HG03045 (cell line): ENCODE measurements around the gene MGST2.
A peak's percentile ranks its signal among the peaks of the same experiment; 100 is the strongest.
"Not testable (repeated sequence)": the region's sequence is repeated elsewhere in the genome, so short reads cannot be mapped to it uniquely, and the experiment has no call there.

Experiments
- ATAC-seq: cut with Tn5 transposase; IDR thresholded peaks from one replicate; pipeline ENCODE4 v1.9.1; 2021; ENCODE audit warnings: mild to moderate bottlenecking, moderate library complexity; ENCODE audit not compliant: unreplicated experiment

MGST2 gene

DNA sequence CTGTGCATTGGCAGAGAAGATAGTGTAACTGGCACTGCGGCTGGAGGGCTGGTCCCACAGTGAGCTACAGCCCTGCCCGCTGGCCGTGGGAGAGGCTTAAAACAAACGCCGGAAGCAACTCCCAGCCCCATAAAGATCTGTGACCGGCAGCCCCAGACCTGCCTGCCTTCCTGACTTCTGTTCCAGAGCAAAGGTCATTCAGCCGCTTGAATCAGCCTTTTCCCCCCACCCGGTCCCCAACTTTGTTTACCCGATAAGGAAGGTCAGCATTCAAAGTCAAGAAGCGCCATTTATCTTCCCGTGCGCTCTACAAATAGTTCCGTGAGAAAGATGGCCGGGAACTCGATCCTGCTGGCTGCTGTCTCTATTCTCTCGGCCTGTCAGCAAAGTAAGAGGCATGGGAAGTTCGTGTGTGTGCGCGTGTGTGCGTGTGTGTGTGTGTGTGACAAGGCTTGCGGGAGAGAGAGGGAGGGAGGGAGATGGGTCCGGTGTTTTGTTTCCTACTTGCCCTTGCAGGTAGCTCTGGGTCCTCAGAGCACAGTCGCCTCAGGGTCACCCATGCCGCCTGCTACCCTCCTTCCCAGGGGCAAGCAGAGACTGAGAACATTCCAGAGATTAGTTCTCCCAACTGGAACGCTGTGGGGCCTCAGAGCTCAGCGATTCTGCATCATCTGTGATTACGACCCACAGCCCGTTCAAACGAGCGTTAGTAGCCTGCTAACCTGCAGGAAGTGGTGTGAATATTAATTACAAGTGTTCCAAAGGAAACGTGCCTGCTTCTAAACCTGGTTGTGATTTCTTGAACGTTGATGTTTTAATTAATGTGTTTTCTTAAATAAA is at the start of gene MGST2:
TSS of gene MGST2 (plus strand) at position 130 of the 840 bp plus-strand sequence. CDS start at position 331, 201 bp downstream.
- peak; percentile 86 for ATAC-seq

DNA sequence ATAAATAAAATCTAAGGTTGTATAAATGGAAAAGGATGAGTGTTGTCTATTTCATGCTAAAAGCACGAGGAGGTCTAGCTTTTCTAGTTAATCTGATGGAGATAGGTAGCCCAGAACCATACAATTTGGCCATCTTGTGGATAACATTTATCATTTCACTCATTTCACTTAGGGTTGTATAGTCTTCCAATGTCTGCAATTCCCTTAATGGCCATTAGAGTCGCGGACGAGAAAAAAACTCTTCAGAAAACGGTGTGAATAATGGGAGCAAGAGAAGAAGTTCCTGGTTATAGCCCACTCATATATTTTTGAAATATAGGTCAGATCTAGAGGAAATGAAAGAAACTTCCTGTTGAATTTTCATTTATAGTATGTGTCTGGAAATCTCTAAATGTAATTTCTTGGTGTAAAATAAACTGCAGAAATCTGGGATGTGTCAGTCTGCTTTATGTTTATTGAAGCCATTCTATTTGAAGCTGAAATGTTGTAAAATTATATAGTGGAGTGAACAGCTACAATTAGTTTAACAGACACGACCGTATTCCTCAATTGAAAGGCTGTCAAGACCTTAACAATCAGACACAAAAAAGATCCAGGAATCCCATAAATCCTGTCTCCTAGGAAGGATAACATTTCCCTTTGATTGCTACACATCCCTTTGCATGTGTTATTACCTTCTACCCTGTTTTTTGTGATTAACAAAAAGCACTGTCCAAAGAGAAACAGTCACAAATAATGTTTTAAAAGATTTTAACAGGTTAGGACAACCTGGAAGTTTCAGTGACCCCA is 47.7 kb upstream of the MGST2 start:
- no peak for ATAC-seq

DNA sequence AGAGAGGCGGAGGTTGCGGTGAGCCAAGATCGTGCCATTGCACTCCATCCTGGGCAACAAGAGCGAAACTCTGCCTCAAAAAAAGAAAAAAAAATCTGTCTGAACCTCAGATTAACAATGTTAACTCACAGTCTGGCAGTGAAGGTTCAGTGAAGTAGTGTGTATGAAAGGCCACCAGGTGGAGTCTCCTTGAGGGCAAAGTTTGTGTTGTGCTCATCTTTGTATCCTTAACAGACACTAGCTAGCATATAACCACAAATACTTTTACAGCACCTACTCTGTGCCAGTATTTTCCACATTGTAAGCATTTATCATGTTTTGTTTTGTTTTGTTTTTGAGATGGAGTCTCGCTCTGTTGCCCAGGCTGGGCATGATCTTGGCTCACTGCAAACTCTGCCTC is 46.0 kb upstream of the MGST2 start:
- no peak for ATAC-seq

DNA sequence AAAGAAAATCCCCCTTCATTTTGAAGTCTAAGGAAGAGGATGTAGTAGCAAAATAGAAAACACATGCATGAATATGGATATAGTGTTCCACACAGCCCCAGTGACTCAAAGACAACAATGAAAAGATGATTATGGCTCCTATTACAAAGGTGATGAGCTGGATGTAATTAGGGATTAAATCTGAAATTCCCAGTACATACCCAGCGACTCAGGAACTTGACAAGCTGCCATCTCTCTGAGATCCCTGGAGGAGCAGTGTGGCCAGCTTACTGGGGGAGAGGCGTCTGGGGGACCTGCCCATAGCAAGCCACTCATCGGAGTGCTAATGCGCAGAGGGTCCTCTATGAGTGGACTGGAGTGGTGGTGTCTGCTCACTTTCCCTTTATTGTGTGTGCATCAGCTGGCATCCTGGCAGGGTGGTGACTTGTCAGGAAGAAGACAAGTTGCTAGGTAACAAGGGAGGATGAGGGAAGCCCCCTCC is 42.7 kb upstream of the MGST2 start:
- no peak for ATAC-seq

DNA sequence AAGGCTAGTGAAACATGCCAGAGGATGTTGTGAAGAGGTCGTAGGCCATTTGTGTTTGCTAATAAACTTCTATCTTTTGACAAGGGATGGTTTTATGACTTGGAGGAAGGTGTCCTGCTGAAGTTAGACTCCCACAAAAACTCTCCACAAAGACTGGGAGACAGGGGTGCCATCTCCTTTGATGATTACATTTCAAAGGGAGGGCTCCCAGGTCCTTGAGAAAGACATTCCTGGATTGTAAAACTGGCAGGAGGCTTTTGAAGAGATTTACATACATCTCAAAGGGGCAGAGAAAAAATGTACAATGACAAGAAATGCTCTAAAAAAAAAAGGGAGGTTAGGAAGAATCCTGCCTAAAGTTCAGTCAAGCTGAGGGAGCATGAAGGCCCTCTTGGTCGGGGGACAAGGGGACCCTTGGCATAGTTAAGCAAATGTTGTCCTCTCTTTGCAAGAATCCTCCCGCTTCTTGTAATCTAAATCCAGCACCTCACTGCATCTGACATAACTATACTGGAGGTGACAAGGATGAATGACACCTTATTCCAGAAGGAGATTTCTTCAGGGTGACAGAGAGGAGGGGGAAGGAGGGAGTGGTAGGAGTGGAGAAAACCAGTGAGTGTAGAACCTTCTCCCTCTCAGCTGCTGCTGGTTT is 41.1 kb upstream of the MGST2 start:
- no peak for ATAC-seq

DNA sequence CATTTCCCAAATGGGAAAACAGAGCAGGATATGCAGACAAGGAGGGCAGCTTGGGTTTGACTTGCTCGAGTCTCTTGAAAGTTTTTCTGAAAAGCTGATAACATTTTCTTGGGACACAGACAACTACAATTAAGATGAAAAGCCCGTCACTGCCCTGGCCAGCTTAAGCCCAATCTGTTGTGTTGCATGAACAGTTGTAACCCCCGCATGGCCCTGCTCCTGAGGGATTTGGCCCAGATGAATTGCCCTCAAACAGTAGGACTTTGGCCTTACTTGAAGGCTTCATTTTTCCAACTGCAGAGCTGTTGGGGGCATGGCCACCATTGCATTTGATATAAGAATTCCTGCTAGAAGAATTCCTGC is 40.5 kb upstream of the MGST2 start:
- no peak for ATAC-seq

DNA sequence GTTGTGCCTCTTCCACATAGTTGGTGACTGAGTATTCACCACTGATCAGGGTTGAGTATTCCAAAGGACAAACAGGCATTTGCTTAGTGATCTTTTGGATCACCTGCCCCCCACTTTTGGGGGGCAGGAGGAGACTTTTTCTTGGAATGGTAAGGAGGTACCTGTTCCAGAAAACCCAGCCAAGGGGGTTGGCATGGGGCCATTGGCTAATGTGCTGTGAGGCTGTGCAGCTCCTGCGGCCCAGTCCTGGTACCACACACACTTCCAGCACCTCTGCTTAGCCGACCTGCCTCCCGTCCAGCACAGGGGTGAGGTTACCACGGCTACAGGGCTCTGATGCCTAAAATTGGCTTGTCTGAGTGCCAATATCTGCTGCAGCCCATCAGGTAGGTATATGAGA is 40.1 kb upstream of the MGST2 start:
- no peak for ATAC-seq

DNA sequence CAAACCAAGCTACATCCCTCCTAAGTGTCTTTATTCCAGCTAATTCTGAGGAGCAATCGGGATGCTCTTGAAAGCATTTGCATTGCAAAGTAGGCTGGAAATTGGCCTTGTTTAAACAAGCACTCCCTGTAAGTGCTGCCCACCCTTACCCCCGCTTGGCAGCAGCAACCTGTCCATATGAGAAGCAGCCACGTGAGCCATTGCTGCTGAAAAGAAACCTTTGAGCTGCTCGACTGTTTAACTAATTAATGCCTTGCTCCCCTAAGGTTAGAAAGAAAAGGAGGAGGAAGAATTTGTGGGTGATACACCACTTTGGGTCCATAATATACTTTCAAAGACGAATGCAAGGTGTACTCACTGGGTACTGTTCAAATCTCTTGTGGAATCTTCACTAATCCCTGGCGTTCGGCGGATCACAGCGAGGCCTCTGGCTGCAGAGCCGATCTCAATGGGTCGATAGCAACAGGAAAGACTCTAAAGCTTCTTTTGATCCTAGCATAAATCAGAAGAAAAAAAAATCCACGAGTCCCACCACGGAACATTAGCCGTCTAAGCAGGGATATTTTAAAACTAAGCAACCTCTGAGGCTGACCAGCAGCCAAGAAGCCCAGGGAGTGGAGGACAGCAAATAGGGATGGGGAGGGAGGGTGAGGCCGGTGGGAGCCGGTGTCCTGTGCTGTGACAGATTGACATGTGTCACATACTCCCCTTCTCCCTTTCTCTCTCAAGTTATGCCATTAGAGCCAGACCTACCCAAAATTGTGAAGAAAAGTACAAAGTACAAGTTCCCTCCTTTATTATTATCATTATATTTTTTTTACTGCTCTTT is 37.2 kb upstream of the MGST2 start:
- no peak for ATAC-seq

DNA sequence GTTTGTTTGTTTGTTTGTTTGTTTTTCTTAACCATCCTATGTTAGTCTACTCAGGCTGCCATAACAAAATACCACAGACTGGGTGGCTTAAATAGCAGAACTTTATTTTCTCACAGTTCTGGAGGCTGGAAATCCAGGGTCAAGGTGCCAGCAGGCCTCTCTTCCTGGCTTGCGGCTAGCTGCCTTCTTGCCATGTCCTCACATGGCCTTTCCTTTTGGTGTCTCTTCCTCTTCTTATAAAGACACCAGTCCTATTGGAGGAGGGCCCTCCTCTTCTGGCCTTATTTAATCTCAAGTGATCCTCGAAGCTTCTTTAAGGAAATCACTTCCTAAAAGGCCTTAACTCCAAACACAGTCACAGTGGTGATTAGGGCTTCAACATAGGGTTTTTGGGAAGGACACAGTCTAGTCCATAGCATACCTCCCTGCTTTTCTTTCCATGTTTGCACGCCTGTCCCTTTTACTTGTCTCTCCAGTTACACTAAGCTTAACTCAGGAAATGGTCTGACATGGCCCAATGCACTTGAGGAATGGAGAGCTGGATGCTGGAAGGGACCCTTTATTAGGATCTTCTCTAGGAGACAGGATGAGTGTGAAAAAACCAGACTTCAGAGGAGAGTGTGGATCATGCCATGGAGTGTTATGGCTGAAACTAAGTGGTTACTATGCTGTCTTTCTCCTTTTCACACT is 36.0 kb upstream of the MGST2 start:
- ATAC-seq, result no peak

DNA sequence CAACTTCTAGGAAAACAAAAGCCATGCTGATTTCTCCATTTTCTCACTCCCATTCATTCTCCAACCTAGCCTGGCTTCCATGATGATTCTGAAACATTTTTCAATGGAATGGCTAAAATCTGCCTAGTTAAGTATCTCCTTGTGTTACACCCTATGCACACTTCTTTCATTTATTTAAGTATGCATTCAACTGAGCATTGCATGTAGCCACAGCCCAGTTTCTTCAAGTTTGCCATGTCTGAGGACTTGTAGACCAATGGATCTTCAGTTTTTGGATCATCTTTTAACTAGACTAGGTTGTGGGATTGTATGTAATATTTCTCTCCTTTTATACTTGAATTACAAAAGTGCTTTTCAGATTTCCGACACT is 35.5 kb upstream of the MGST2 start:
- ATAC-seq, result no peak

DNA sequence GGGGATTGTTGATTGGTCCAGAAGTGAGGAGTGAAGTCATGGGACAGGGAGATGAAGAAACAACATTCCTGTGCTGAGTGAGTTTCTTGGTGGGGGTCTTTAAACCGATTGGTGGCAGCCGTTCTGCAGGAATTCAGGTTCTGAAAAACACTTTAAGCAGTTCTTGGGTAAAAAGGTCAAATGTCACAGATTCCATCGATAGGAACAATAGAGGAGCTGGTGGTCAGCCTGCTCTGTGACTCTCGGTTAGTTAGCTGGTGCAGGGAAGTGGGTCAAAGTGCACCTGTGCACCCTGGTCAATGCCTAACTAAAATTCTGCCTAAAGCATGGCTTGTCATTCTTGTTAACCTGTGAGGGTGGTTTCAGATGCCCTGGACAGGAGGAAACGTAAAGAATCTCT is 34.6 kb upstream of the MGST2 start:
- ATAC-seq, result no peak

DNA sequence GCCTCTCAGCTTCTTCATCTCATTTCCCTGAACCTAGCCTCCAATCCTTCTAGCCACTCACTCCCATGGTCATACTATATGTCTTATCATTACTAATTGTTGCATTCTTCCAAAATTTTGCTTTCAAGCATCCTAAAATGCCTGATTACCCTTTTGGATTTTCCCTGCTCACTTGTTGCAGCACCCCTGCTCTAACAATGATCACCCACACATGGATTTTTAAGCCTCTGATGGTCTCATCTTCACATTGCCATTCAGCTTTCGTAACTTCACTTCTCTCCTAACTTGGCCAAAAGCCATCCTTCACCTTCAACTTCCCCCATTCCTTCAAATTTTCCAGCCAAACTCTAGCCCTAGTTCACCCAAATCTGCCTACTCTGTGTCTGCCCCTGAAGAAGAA is 33.8 kb upstream of the MGST2 start:
- ATAC-seq, result no peak

DNA sequence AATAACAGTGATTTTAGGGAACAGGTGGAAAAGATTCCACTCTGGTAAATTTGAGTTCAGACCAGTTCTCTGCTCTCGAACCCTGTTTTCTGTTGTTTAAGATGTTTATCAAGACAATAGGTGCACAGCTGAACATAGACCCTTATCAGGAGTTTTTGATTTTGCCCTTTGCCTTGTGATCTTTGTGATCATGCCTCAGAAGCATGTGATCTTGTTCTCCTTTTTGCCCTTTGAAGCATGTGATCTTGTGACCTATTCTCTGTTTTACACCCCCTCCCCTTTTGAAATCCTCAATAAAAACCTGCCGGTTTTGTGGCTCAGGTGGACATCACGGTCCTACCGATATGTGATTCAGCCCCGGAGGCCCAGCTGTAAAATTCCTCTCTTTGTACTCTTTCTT is 32.9 kb upstream of the MGST2 start:
- ATAC-seq, result not testable (repeated sequence)

DNA sequence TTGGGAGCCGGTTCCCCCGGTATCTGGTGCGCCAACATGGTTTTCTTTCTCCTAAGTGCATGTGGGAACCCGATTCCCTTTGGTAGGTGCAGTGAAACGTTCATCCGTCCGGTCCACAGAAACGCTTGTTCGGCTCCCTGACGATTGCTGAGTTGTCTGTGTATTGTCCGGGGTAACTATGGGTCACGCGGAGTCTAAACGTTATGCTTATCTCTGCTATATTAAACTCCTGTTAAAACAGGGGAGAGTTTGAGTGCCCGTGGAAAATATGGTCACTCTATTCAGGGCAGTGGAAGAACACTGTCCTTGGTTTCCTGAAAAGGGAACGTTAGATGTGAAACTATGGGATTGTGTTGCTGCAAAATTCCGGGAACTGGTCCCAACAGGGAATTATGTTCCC is 32.4 kb upstream of the MGST2 start:
- no peak for ATAC-seq

DNA sequence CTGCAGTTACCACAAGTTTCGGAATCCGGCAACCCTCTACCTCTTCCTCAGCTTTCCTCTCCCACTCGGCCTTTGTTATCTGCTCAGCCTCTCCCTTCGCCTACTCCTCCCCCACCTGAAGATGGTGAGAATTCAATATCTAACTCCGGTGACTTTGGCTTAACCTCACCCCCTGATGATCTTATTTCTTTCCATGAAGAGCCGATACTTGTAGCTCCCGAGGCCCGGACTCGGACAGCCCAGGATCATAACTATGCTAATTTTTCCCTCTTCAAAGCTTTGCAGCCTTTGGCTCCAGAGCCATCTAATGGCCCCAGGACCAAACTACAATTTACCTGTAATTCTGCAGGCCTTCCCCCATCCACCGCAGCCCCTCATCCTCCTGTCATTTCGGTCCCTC is 32.0 kb upstream of the MGST2 start:
- no peak for ATAC-seq

DNA sequence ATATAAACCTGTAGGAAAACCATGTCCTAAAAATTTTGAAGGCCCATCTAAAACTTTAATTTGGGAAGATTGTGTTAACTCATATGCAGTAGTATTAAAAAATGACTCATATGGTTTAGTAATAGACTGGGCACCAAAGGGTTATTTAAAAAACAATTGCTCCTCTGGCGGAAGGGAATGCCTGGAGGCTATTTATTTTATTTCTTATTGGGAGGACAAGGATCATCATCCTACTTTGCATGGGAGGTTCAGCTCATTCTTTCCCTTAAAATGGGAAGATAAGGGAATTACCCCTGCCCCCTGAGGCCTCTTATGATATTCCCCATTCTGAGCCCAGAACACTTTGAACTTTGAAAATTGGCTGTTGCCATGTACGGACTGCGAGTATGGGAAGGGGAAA is 29.7 kb upstream of the MGST2 start:
- no peak for ATAC-seq

DNA sequence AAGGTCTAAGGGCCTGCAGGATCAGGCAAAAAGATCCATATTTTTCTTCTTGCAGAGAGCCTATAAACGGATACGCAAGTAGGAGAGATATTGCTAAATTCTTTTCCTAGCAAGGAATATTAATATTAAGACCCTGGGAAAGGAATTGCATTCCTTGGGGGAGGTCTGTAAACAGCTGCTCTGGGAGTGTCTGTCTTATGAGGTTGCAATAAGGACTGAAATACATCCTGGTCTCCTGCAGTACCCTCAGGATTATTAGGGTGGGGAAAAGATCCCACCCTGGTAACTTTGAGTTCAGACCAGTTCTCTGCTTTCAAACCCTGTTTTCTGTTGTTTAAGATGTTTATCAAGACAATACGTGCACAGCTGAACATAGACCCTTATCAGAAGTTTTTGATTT is 27.3 kb upstream of the MGST2 start:
- ATAC-seq, result not testable (repeated sequence)

DNA sequence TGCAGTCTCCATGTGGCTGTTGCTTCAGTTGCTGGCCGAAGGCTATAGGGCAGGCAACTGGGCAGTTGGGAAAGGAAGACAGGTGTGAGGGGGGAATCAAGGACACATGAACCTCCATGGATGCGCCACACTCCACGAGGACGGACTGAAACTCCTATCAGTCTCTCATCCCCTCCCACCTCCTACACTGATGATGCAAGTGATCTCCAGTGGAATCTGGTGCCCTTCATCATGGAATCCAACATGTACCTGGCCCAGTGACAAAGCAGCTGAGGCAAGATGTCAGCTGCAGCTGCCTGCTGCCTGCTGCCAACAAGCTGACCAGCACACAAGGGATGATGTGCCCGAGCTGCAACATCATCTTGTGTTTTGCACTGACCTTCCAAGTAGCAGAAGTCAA is 26.0 kb upstream of the MGST2 start:
- ATAC-seq, result no peak

DNA sequence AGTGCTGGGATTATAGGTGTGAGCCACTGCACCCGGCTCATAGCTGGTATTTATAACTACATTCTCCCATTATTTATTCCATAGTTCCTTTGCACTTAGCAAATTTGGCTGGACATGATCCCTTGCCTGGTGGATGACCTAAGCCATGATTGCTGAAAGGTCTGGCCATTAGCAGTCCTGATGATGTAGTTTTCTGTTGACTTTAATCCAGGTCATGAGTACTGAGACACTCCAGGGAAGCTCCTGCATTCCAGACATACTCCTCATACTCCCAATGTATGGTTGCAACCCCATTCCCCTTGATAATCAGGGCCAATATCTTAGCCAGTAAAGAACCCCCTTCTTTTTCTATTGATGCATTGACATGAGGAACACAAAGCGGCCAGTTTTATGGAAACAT is 24.4 kb upstream of the MGST2 start:
- ATAC-seq, result no peak

DNA sequence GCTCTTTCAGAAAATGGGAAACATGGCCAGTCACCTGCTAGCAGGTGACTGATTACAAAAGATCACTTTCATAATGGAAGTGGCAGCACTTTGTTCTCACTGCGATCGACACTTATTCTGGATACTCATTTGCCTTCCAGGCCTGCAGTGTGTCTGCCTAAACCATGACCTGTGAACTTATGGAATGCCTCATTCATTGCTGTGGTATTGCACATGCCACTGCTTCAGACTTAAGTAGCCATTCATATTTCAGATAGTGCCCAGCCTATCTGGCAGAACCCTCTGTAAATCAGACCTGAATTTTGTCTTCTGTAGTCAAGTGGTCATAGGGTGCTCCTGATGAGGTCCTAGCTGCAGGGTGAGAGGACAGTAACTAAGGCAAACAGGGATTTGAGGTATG is 23.3 kb upstream of the MGST2 start:
- ATAC-seq, result no peak
